MG63 (cell line): ENCODE measurements around the gene NAB1. TPM values are rescaled to one million over a fixed set of nuclear protein-coding genes. Genes with fewer than 3 reads are reported as not detected.

ENCODE experiments used
- DNase-seq: peaks from one replicate; pipeline ENCODE4 v3.0.0-alpha.2; 2020
- H3K27me3 ChIP-seq: fragments of 250-450 bp; sonication (Bioruptor Pico); 2 replicates; pipeline ENCODE4 v1.5.1; 2020; ENCODE audit warnings: mild to moderate bottlenecking, moderate library complexity
- H3K36me3 ChIP-seq: fragments of 250-450 bp; sonication (Bioruptor Pico); 2 replicates; pipeline ENCODE4 v1.5.1; 2020; ENCODE audit warnings: mild to moderate bottlenecking, moderate library complexity
- H3K4me3 ChIP-seq: fragments of 250-450 bp; sonication (Bioruptor Pico); 2 replicates; pipeline ENCODE4 v1.5.1; 2020; ENCODE audit warnings: mild to moderate bottlenecking, moderate library complexity
- H3K9me3 ChIP-seq: fragments of 250-450 bp; sonication (Bioruptor Pico); 2 replicates; pipeline ENCODE4 v1.5.1; 2020; ENCODE audit warnings: mild to moderate bottlenecking, moderate library complexity
- total RNA-seq: library from RNA; depleted of rRNA; stranded (reverse); fragments of >200 nt; shearing (Covaris generic); gene quantifications from 2 replicates; pipeline ENCODE4 v1.2.3, GENCODE V29; 2014; ENCODE audit warnings: low replicate concordance

The NAB1 gene
- total RNA-seq, 1 experiment from 2014 or later = 18.5 TPM

GRCh38 chr2:190656301-190656700 is 7.4 kb downstream of the NAB1 start:
- H3K27me3 ChIP-seq = no peaks in the 10 kb centered on the region
- H3K9me3 ChIP-seq = no peaks in the 10 kb centered on the region
- H3K4me3 ChIP-seq = no peak overlapping the region
- H3K36me3 ChIP-seq = no peaks in the 10 kb centered on the region; the same call in 1 of the 2 replicates
- DNase-seq = no peak

- H3K9me3 ChIP-seq = no peaks in the 10 kb centered on the region
- DNase-seq = no peak
- no peaks in the 10 kb centered on the region for H3K27me3 ChIP-seq
- H3K36me3 ChIP-seq = no peaks in the 10 kb centered on the region; the same call in 1 of the 2 replicates
- no peak overlapping the region for H3K4me3 ChIP-seq
Measured at GRCh38 chr2:190657474-190658255, 8.8 kb downstream of the NAB1 start.

- no peak overlapping the region for H3K4me3 ChIP-seq
- no peaks in the 10 kb centered on the region for H3K9me3 ChIP-seq
- DNase-seq = no peak
Measured at GRCh38 chr2:190659553-190659952, 10.7 kb downstream of the NAB1 start.

GRCh38 chr2:190662754-190663153 is 13.9 kb downstream of the NAB1 start:
- Histone ChIP-seq H3K4me3 (no peak overlapping the region), H3K36me3 (no peaks in the 10 kb centered on the region; the same call in 1 of the 2 replicates), H3K9me3 (peaks cover 5% of the 10 kb centered on the region), H3K27me3 (no peaks in the 10 kb centered on the region)
- no peak for DNase-seq

More at GRCh38 chr2:190659553-190659952, 10.7 kb downstream of the NAB1 start:
- Histone ChIP-seq H3K36me3 (no peaks in the 10 kb centered on the region; the same call in 1 of the 2 replicates), H3K27me3 (no peaks in the 10 kb centered on the region)

- no peak for DNase-seq
- H3K27me3 ChIP-seq = no peaks in the 10 kb centered on the region
- H3K9me3 ChIP-seq = peaks cover 5% of the 10 kb centered on the region
- H3K4me3 ChIP-seq = no peak overlapping the region
- H3K36me3 ChIP-seq = no peaks in the 10 kb centered on the region; the same call in 1 of the 2 replicates
Measured at GRCh38 chr2:190663348-190663747, 14.5 kb downstream of the NAB1 start.

GRCh38 chr2:190663839-190664238 is 15.0 kb downstream of the NAB1 start:
- Histone ChIP-seq H3K4me3 (no peak overlapping the region), H3K27me3 (no peaks in the 10 kb centered on the region), H3K36me3 (no peaks in the 10 kb centered on the region; the same call in 1 of the 2 replicates), H3K9me3 (peaks cover 5% of the 10 kb centered on the region)
- no peak for DNase-seq

GRCh38 chr2:190664240-190664639 is 15.4 kb downstream of the NAB1 start:
- H3K27me3 ChIP-seq = no peaks in the 10 kb centered on the region
- H3K4me3 ChIP-seq = no peak overlapping the region
- H3K9me3 ChIP-seq = peaks cover 5% of the 10 kb centered on the region
- H3K36me3 ChIP-seq = no peaks in the 10 kb centered on the region; the same call in 1 of the 2 replicates
- no peak for DNase-seq

- DNase-seq = no peak
- Histone ChIP-seq H3K9me3 (peaks cover 5% of the 10 kb centered on the region), H3K27me3 (no peaks in the 10 kb centered on the region), H3K4me3 (no peak overlapping the region), H3K36me3 (peaks cover 4% of the 10 kb centered on the region)
Measured at GRCh38 chr2:190666895-190667294, 18.0 kb downstream of the NAB1 start.

- DNase-seq = no peak
Measured at GRCh38 chr2:190668892-190669291, 20.0 kb downstream of the NAB1 start.

GRCh38 chr2:190670182-190670946 is 21.5 kb downstream of the NAB1 start:
- Histone ChIP-seq H3K4me3 (no peak overlapping the region), H3K27me3 (no peaks in the 10 kb centered on the region), H3K9me3 (peaks cover 2% of the 10 kb centered on the region; the same call in 1 of the 2 replicates), H3K36me3 (peaks cover 6% of the 10 kb centered on the region)
- no peak for DNase-seq

More at GRCh38 chr2:190668892-190669291, 20.0 kb downstream of the NAB1 start:
- Histone ChIP-seq H3K9me3 (peaks cover 5% of the 10 kb centered on the region), H3K27me3 (no peaks in the 10 kb centered on the region), H3K4me3 (no peak overlapping the region), H3K36me3 (peaks cover 6% of the 10 kb centered on the region)

- peaks cover 6% of the 10 kb centered on the region for H3K36me3 ChIP-seq
Measured at GRCh38 chr2:190674966-190675650, 26.2 kb downstream of the NAB1 start.

GRCh38 chr2:190677255-190677654 is 28.4 kb downstream of the NAB1 start:
- DNase-seq = no peak
- Histone ChIP-seq H3K4me3 (no peak overlapping the region), H3K27me3 (no peaks in the 10 kb centered on the region), H3K36me3 (peaks cover 3% of the 10 kb centered on the region), H3K9me3 (no peaks in the 10 kb centered on the region)

More at GRCh38 chr2:190674966-190675650, 26.2 kb downstream of the NAB1 start:
- H3K9me3 ChIP-seq = no peaks in the 10 kb centered on the region
- H3K4me3 ChIP-seq = no peak overlapping the region
- H3K27me3 ChIP-seq = no peaks in the 10 kb centered on the region
- DNase-seq = no peak

GRCh38 chr2:190678444-190679162 is 29.7 kb downstream of the NAB1 start:
- Histone ChIP-seq H3K27me3 (no peaks in the 10 kb centered on the region), H3K4me3 (no peak overlapping the region), H3K9me3 (no peaks in the 10 kb centered on the region), H3K36me3 (peaks cover 1% of the 10 kb centered on the region)
- no peak for DNase-seq

- Histone ChIP-seq H3K36me3 (no peaks in the 10 kb centered on the region; the same call in none of the 2 replicates), H3K4me3 (no peak overlapping the region), H3K27me3 (no peaks in the 10 kb centered on the region), H3K9me3 (no peaks in the 10 kb centered on the region)
- no peak for DNase-seq
Measured at GRCh38 chr2:190679391-190679790, 30.5 kb downstream of the NAB1 start.

- Histone ChIP-seq H3K36me3 (peaks cover 2% of the 10 kb centered on the region), H3K4me3 (no peak overlapping the region), H3K27me3 (no peaks in the 10 kb centered on the region), H3K9me3 (no peaks in the 10 kb centered on the region)
- DNase-seq = no peak
Measured at GRCh38 chr2:190679813-190680591, 31.1 kb downstream of the NAB1 start.
